Measurements from ENCODE around the gene PHF2.

DNA sequence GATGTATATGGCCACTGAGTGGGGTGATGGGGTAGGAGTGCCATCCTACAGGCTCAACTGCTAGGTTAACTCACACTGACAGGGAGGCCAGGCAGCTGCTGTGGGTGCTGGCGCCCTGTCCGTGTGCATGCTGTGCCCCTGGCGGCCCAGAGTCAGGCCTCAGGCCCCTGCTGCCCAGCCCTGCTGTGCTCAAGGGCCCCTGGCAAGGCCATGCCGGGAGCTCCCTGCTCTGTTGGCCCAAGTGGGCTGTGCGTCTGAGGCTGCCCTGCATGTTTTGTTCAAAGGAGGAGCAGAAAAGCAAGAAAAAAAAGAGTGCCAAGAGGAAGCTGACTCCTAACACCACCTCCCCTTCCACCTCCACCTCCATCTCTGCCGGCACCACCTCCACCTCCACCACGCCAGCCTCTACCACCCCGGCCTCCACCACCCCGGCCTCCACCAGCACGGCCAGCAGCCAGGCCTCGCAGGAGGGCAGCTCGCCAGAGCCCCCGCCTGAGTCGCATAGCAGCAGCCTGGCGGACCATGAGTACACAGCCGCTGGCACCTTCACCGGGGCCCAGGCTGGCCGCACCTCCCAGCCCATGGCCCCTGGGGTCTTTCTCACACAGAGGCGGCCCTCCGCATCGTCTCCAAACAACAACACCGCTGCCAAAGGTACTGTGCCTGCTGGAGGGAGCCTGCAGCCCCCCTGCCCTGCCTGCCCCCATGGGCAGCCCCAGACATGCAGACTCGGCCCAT is 100.1 kb downstream of the PHF2 start:
- TF ChIP-seq, protein P1, sequence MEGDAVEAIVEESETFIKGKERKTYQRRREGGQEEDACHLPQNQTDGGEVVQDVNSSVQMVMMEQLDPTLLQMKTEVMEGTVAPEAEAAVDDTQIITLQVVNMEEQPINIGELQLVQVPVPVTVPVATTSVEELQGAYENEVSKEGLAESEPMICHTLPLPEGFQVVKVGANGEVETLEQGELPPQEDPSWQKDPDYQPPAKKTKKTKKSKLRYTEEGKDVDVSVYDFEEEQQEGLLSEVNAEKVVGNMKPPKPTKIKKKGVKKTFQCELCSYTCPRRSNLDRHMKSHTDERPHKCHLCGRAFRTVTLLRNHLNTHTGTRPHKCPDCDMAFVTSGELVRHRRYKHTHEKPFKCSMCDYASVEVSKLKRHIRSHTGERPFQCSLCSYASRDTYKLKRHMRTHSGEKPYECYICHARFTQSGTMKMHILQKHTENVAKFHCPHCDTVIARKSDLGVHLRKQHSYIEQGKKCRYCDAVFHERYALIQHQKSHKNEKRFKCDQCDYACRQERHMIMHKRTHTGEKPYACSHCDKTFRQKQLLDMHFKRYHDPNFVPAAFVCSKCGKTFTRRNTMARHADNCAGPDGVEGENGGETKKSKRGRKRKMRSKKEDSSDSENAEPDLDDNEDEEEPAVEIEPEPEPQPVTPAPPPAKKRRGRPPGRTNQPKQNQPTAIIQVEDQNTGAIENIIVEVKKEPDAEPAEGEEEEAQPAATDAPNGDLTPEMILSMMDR (IDR thresholded peaks at IDR 0.05; ENCODE audit: insufficient read depth, low read length): no peak
- TF ChIP-seq POLR2AphosphoS5 (IDR thresholded peaks at IDR 0.05; ENCODE audit: low read depth) (no peak), SPI1 (IDR thresholded peaks at IDR 0.05; ENCODE audit: borderline replicate concordance, low read depth) (no peak), GABPA (IDR thresholded peaks at IDR 0.05; ENCODE audit: low read depth) (no peak)
- TF ChIP-seq, protein P2, sequence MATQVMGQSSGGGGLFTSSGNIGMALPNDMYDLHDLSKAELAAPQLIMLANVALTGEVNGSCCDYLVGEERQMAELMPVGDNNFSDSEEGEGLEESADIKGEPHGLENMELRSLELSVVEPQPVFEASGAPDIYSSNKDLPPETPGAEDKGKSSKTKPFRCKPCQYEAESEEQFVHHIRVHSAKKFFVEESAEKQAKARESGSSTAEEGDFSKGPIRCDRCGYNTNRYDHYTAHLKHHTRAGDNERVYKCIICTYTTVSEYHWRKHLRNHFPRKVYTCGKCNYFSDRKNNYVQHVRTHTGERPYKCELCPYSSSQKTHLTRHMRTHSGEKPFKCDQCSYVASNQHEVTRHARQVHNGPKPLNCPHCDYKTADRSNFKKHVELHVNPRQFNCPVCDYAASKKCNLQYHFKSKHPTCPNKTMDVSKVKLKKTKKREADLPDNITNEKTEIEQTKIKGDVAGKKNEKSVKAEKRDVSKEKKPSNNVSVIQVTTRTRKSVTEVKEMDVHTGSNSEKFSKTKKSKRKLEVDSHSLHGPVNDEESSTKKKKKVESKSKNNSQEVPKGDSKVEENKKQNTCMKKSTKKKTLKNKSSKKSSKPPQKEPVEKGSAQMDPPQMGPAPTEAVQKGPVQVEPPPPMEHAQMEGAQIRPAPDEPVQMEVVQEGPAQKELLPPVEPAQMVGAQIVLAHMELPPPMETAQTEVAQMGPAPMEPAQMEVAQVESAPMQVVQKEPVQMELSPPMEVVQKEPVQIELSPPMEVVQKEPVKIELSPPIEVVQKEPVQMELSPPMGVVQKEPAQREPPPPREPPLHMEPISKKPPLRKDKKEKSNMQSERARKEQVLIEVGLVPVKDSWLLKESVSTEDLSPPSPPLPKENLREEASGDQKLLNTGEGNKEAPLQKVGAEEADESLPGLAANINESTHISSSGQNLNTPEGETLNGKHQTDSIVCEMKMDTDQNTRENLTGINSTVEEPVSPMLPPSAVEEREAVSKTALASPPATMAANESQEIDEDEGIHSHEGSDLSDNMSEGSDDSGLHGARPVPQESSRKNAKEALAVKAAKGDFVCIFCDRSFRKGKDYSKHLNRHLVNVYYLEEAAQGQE (IDR thresholded peaks at IDR 0.05; ENCODE audit: insufficient replicate concordance, low read depth): no peak
